ENCODE measurements around the gene NUP153.

NUP153 gene

GRCh38 chr6:17705778-17706579 lies 746 bp downstream of the NUP153 start:
- peak in 1 of 2 experiments; percentile 61 for DNase-seq (ENCODE audit: low read depth in 1 of 2, low spot score in 1 of 2)
- in situ Hi-C loops (cut with HindIII; ENCODE audit: low pct_unique_long_range_greater_than_20kb, low sequenced_read_pairs) = no loop called here
- no peak for TF ChIP-seq JUND (IDR thresholded peaks at IDR 0.05; ENCODE audit: low read depth)

GRCh38 chr6:17705428-17705777 lies 1.3 kb downstream of the NUP153 start:
- in situ Hi-C loops (cut with HindIII; ENCODE audit: low pct_unique_long_range_greater_than_20kb, low sequenced_read_pairs) = no loop called here
- no peak for TF ChIP-seq JUND (IDR thresholded peaks at IDR 0.05; ENCODE audit: low read depth)
- peak; percentile 66 for DNase-seq (ENCODE audit: low read depth in 1 of 2, low spot score in 1 of 2)

- no peak for TF ChIP-seq JUND (IDR thresholded peaks at IDR 0.05; ENCODE audit: low read depth)
- in situ Hi-C loops (cut with HindIII; ENCODE audit: low pct_unique_long_range_greater_than_20kb, low sequenced_read_pairs) = no loop called here
- DNase-seq (ENCODE audit: low read depth in 1 of 2, low spot score in 1 of 2) = peak in 1 of 2 experiments; percentile 39
Measured at GRCh38 chr6:17703256-17703694, 3.5 kb downstream of the NUP153 start.

- TF ChIP-seq JUND (IDR thresholded peaks at IDR 0.05; ENCODE audit: low read depth) = no peak
- DNase-seq (ENCODE audit: low read depth in 1 of 2, low spot score in 1 of 2) = no peak
- in situ Hi-C loops (cut with HindIII; ENCODE audit: low pct_unique_long_range_greater_than_20kb, low sequenced_read_pairs) = no loop called here
Measured at GRCh38 chr6:17700421-17701416, 6.0 kb downstream of the NUP153 start.

GRCh38 chr6:17691925-17692538 lies 14.7 kb downstream of the NUP153 start:
- no peak for TF ChIP-seq JUND (IDR thresholded peaks at IDR 0.05; ENCODE audit: low read depth)
- DNase-seq (ENCODE audit: low read depth in 1 of 2, low spot score in 1 of 2) = no peak
- in situ Hi-C loops (cut with HindIII; ENCODE audit: low pct_unique_long_range_greater_than_20kb, low sequenced_read_pairs) = no loop called here

- no peak for TF ChIP-seq JUND (IDR thresholded peaks at IDR 0.05; ENCODE audit: low read depth)
- no peak for DNase-seq (ENCODE audit: low read depth in 1 of 2, low spot score in 1 of 2)
- in situ Hi-C loops (cut with HindIII; ENCODE audit: low pct_unique_long_range_greater_than_20kb, low sequenced_read_pairs) = no loop called here
Measured at GRCh38 chr6:17688481-17688880, 18.2 kb downstream of the NUP153 start.

GRCh38 chr6:17687136-17687535 lies 19.6 kb downstream of the NUP153 start:
- in situ Hi-C loops (cut with HindIII; ENCODE audit: low pct_unique_long_range_greater_than_20kb, low sequenced_read_pairs) = no loop called here
- no peak for DNase-seq (ENCODE audit: low read depth in 1 of 2, low spot score in 1 of 2)
- no peak for TF ChIP-seq JUND (IDR thresholded peaks at IDR 0.05; ENCODE audit: low read depth)

- no peak for TF ChIP-seq JUND (IDR thresholded peaks at IDR 0.05; ENCODE audit: low read depth)
- DNase-seq (ENCODE audit: low read depth in 1 of 2, low spot score in 1 of 2) = no peak
- in situ Hi-C loops (cut with HindIII; ENCODE audit: low pct_unique_long_range_greater_than_20kb, low sequenced_read_pairs) = no loop called here
Measured at GRCh38 chr6:17684134-17684533, 22.6 kb downstream of the NUP153 start.

GRCh38 chr6:17683428-17683827 lies 23.3 kb downstream of the NUP153 start:
- no peak for TF ChIP-seq JUND (IDR thresholded peaks at IDR 0.05; ENCODE audit: low read depth)
- in situ Hi-C loops (cut with HindIII; ENCODE audit: low pct_unique_long_range_greater_than_20kb, low sequenced_read_pairs) = no loop called here
- DNase-seq (ENCODE audit: low read depth in 1 of 2, low spot score in 1 of 2) = no peak

- in situ Hi-C loops (cut with HindIII; ENCODE audit: low pct_unique_long_range_greater_than_20kb, low sequenced_read_pairs) = no loop called here
- no peak for TF ChIP-seq JUND (IDR thresholded peaks at IDR 0.05; ENCODE audit: low read depth)
- no peak for DNase-seq (ENCODE audit: low read depth in 1 of 2, low spot score in 1 of 2)
Measured at GRCh38 chr6:17679726-17680125, 27.0 kb downstream of the NUP153 start.

GRCh38 chr6:17677602-17678001 lies 29.1 kb downstream of the NUP153 start:
- no peak for DNase-seq (ENCODE audit: low read depth in 1 of 2, low spot score in 1 of 2)
- TF ChIP-seq JUND (IDR thresholded peaks at IDR 0.05; ENCODE audit: low read depth) = no peak
- in situ Hi-C loops (cut with HindIII; ENCODE audit: low pct_unique_long_range_greater_than_20kb, low sequenced_read_pairs) = no loop called here

- no peak for DNase-seq (ENCODE audit: low read depth in 1 of 2, low spot score in 1 of 2)
- in situ Hi-C loops (cut with HindIII; ENCODE audit: low pct_unique_long_range_greater_than_20kb, low sequenced_read_pairs) = no loop called here
- no peak for TF ChIP-seq JUND (IDR thresholded peaks at IDR 0.05; ENCODE audit: low read depth)
Measured at GRCh38 chr6:17673543-17674254, 33.0 kb downstream of the NUP153 start.
